ENCODE measurements around the gene SLC7A6OS. TPM values are rescaled to one million over a fixed set of nuclear protein-coding genes. Genes with fewer than 3 reads are reported as not detected.
A peak's percentile ranks its signal among the peaks of the same experiment; 100 is the strongest.

SLC7A6OS gene
- total and polyA plus RNA-seq, 5 experiments from 2014 or later, result 18.8 to 52.0 (median 27.5) TPM

DNA sequence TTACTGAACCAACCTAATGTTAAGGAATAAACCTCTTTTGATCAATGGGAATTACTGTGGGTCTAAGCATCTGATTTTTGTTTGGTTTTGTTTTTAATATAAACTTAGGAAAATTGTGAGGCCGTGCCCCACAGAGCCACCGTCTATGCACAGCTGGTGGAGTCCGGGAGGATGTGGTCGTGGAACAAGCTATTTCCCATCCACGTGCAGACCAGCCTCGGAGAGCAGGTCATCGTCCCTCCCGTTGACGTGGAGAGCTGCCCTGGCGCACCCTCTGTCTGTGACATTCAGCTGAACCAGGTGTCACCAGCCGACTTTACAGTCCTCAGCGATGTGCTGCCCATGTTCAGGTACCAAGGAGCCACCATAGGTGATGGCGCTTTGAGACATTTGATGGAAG is 28.5 kb upstream of the SLC7A6OS start:
- POLR2A ChIA-PET, result interaction anchor here (0.6 kb wide), 1 partner anchor 30 kb away, joined by 4 read pairs; no protein-coding TSS in a partner anchor
- Mint-ChIP-seq H3K27ac (no peak overlapping the region), H3K27me3 (no peaks in the 10 kb centered on the region), H3K4me1 (peaks cover 0 to 8% (median 0%) of the 10 kb centered on the region in 4 donors), H3K4me3 (no peak overlapping the region), H3K9me3 (no peaks in the 10 kb centered on the region), H3K36me3 (peaks cover 5 to 94% (median 44%) of the 10 kb centered on the region in 3 donors)
- DNase-seq, result no peak
- ATAC-seq, result no peak

GRCh38 chr16:68338326-68339119 is 27.8 kb upstream of the SLC7A6OS start:
- no peaks in the 10 kb centered on the region for H3K9me3 Mint-ChIP-seq
- ATAC-seq, result no peak
- H3K27me3 Mint-ChIP-seq, result no peaks in the 10 kb centered on the region
- peak overlapping the region in 2 of 10 donors; percentile 58 to 86 for H3K27ac Mint-ChIP-seq
- H3K4me1 Mint-ChIP-seq, result peaks cover 0 to 8% (median 0%) of the 10 kb centered on the region in 4 donors
- POLR2A ChIA-PET, result no interaction called here
- peaks cover 5 to 94% (median 48%) of the 10 kb centered on the region in 3 donors for H3K36me3 Mint-ChIP-seq
- no peak overlapping the region for H3K4me3 Mint-ChIP-seq
- DNase-seq, result no peak

DNA sequence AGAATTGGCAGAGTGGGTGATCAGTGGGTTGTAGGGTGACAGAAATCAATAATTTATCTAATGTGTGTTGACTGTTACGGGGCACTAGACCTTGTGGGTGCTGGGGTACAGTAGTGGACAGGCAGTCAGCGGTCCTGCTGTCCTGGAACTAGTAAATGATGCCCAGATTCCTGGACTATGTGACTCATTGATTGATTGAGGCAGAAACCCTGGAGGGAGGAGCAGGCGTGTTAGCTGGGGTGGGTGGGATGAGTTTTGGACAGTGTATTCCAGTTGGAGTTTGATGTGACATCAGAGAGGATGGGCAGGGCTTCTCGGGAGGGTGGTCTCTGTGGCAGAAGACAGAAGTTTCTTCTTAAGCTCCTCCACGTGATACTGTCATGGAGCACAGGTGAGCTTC is 24.4 kb upstream of the SLC7A6OS start:
- Mint-ChIP-seq H3K36me3 (peaks cover 3 to 85% (median 37%) of the 10 kb centered on the region in 3 donors), H3K9me3 (no peaks in the 10 kb centered on the region), H3K27ac (peak overlapping the region in 2 of 10 donors; percentile 32 to 66), H3K4me3 (no peak overlapping the region), H3K27me3 (no peaks in the 10 kb centered on the region), H3K4me1 (peaks cover 8 to 13% (median 11%) of the 10 kb centered on the region in 4 donors)
- ATAC-seq (no peak), DNase-seq (no peak)
- POLR2A ChIA-PET, result interaction anchor here (0.6 to 0.9 kb wide), 3 partner anchors 73 to 396 kb away, joined by 3 read pairs; no protein-coding TSS in a partner anchor

- no peak for DNase-seq
- H3K4me1 Mint-ChIP-seq, result peaks cover 12 to 21% (median 15%) of the 10 kb centered on the region in 4 donors
- H3K27me3 Mint-ChIP-seq, result no peaks in the 10 kb centered on the region
- H3K27ac Mint-ChIP-seq, result peak overlapping the region in 2 of 10 donors; percentile 53 to 77
- peak overlapping the region in 1 of 10 donors; percentile 40 for H3K4me3 Mint-ChIP-seq
- no peak for ATAC-seq
- no peaks in the 10 kb centered on the region for H3K9me3 Mint-ChIP-seq
- H3K36me3 Mint-ChIP-seq, result peaks cover 3 to 74% (median 18%) of the 10 kb centered on the region in 3 donors
- POLR2A ChIA-PET, result no interaction called here
These were observed 21.8 kb upstream of the SLC7A6OS start for GRCh38 chr16:68332411-68333121.

DNA sequence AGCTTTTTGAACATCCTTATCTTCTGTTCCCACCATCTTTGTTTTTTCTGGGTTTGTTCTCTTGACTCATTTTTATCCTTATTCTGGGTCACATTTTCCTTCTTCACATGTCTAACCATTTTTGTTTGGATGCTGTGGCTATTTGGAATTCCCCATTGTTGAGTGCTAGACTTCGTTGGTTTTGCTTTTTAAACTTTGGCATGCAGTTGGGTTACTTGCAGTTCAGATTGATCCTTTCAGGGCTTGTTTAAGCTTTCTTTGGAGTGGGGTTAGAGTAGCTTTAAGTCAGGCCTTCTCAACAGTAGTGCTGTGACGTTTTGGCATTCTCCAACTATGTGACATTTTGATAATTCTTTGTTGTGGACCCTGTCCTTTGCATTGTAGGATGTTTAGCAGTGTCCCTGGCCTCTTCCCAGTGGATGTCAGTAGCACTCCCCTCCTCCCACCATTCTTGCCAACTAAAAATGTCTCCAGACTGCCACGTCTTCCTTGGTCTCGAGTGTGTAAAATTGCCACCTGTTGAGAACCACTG is 21.2 kb upstream of the SLC7A6OS start:
- peaks cover 12 to 21% (median 15%) of the 10 kb centered on the region in 4 donors for H3K4me1 Mint-ChIP-seq
- POLR2A ChIA-PET, result no interaction called here
- DNase-seq, result no peak
- peaks cover 3 to 72% (median 12%) of the 10 kb centered on the region in 3 donors for H3K36me3 Mint-ChIP-seq
- H3K27me3 Mint-ChIP-seq, result no peaks in the 10 kb centered on the region
- no peaks in the 10 kb centered on the region for H3K9me3 Mint-ChIP-seq
- no peak for ATAC-seq
- no peak overlapping the region for H3K4me3 Mint-ChIP-seq
- H3K27ac Mint-ChIP-seq, result peak overlapping the region in 2 of 10 donors; percentile 53 to 77

DNA sequence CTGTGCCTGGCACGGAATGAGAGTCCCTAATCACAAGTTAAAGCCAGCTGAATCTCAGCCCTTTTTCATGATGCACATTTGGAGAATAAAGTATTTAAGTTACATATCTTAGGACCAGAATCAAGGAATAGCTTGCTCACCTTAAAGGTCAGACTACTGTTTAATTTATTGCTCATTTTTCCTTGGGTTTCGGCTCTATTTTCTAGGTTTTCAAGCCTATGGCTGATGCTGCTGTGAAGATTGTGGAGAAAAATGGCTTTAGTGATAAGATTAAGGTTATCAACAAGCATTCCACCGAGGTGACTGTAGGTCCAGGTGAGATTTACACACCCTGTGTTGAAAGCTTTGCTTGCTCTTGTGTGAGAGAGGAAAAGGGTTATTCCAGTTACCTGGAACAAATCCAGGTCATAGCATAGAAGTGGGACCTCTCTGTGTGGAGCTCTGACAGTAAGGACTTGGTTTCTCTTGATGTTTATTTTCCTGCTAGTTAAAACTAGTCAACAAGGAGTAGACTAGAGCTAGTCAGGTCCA is 18.2 kb upstream of the SLC7A6OS start:
- Mint-ChIP-seq H3K4me1 (peaks cover 12 to 21% (median 15%) of the 10 kb centered on the region in 4 donors), H3K36me3 (peaks cover under 1 to 71% (median 3%) of the 10 kb centered on the region in 3 donors), H3K4me3 (no peak overlapping the region), H3K9me3 (no peaks in the 10 kb centered on the region), H3K27me3 (no peaks in the 10 kb centered on the region), H3K27ac (peak overlapping the region in 3 of 10 donors; percentile 31 to 60 (median 52))
- DNase-seq (no peak), ATAC-seq (no peak)
- POLR2A ChIA-PET, result interaction anchor here (1.0 to 4.8 kb wide), 5 partner anchors 18 to 90 kb away, joined by 4 to 40 read pairs (median 5); partner anchors contain the start of genes PRMT7, SLC7A6 and SLC7A6OS

GRCh38 chr16:68328151-68328859 is 17.6 kb upstream of the SLC7A6OS start:
- Mint-ChIP-seq H3K9me3 (no peaks in the 10 kb centered on the region), H3K4me3 (no peak overlapping the region), H3K4me1 (peaks cover 12 to 21% (median 15%) of the 10 kb centered on the region in 4 donors), H3K27me3 (no peaks in the 10 kb centered on the region), H3K27ac (peak overlapping the region in 3 of 10 donors; percentile 31 to 67 (median 52)), H3K36me3 (peaks cover 0 to 73% (median 3%) of the 10 kb centered on the region in 3 donors)
- peak; percentile 99 for ATAC-seq
- POLR2A ChIA-PET, result interaction anchor here (0.6 to 4.8 kb wide), 6 partner anchors 17 to 809 kb away, joined by 3 to 40 read pairs (median 5); partner anchors contain the start of genes PRMT7, SLC7A6 and SLC7A6OS
- peak; percentile 60 to 88 (median 78) for DNase-seq

- Mint-ChIP-seq H3K27me3 (no peaks in the 10 kb centered on the region), H3K36me3 (peaks cover 0 to 74% (median 0%) of the 10 kb centered on the region in 3 donors), H3K4me1 (peaks cover 5 to 15% (median 10%) of the 10 kb centered on the region in 4 donors), H3K27ac (peak overlapping the region in 1 of 10 donors; percentile 77), H3K4me3 (no peak overlapping the region), H3K9me3 (no peaks in the 10 kb centered on the region)
- ATAC-seq, result no peak
- DNase-seq, result no peak
- POLR2A ChIA-PET, result interaction anchor here (0.6 to 1.7 kb wide), 2 partner anchors 63 to 81 kb away, joined by 3 to 4 read pairs; no protein-coding TSS in a partner anchor
These were observed 14.1 kb upstream of the SLC7A6OS start for GRCh38 chr16:68324780-68325357.

GRCh38 chr16:68324336-68324735 is 13.6 kb upstream of the SLC7A6OS start:
- ATAC-seq, result no peak
- H3K27me3 Mint-ChIP-seq, result no peaks in the 10 kb centered on the region
- POLR2A ChIA-PET, result interaction anchor here (0.6 to 3.1 kb wide), 5 partner anchors 39 to 85 kb away, joined by 3 to 8 read pairs (median 4); partner anchors contain the start of gene SLC7A6
- DNase-seq, result no peak
- H3K27ac Mint-ChIP-seq, result peak overlapping the region in 1 of 10 donors; percentile 27
- peaks cover 5 to 17% (median 12%) of the 10 kb centered on the region in 4 donors for H3K4me1 Mint-ChIP-seq
- H3K36me3 Mint-ChIP-seq, result peaks cover 0 to 79% (median 0%) of the 10 kb centered on the region in 3 donors
- no peak overlapping the region for H3K4me3 Mint-ChIP-seq
- H3K9me3 Mint-ChIP-seq, result no peaks in the 10 kb centered on the region

- no peaks in the 10 kb centered on the region for H3K27me3 Mint-ChIP-seq
- H3K9me3 Mint-ChIP-seq, result no peaks in the 10 kb centered on the region
- no peak for DNase-seq
- H3K4me1 Mint-ChIP-seq, result peaks cover 20 to 35% (median 24%) of the 10 kb centered on the region in 4 donors
- POLR2A ChIA-PET, result interaction anchor here (0.6 to 3.0 kb wide), 3 partner anchors 8 to 1966 kb away, joined by 3 to 6 read pairs (median 3); partner anchors contain the start of genes PLA2G15, PRMT7 and SLC7A6OS
- ATAC-seq, result no peak
- H3K4me3 Mint-ChIP-seq, result no peak overlapping the region
- H3K27ac Mint-ChIP-seq, result peak overlapping the region in 7 of 10 donors; percentile 10 to 75 (median 54)
- H3K36me3 Mint-ChIP-seq, result peaks cover 0 to 86% (median 6%) of the 10 kb centered on the region in 3 donors
These were observed 8.6 kb upstream of the SLC7A6OS start for GRCh38 chr16:68319185-68319908.

DNA sequence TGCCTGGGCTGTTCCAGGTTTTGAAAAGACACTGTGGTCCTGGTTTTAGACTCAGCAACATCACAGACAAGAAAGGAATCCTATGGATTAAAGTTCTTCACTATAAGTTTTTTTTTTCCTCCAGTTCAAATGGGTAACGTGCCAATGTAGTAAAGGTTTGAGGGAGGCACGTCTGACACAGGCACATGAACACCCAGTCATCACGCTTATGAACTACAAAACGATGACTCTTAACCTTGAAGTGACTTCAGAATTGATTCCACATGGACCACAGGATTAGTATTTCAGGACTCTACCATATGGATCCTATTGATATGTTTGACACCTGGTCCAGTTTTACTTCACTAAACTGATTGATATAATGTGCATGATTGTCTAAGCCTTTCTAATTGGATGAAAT is 2.4 kb upstream of the SLC7A6OS start:
- Mint-ChIP-seq H3K27ac (peak overlapping the region in 4 of 10 donors; percentile 16 to 73 (median 54)), H3K27me3 (no peaks in the 10 kb centered on the region), H3K4me3 (peak overlapping the region in 8 of 10 donors; percentile 20 to 61 (median 26)), H3K9me3 (no peaks in the 10 kb centered on the region), H3K36me3 (peaks cover 0 to 59% (median 2%) of the 10 kb centered on the region in 3 donors), H3K4me1 (peaks cover 28 to 62% (median 56%) of the 10 kb centered on the region in 4 donors)
- no peak for DNase-seq
- no peak for ATAC-seq
- POLR2A ChIA-PET, result no interaction called here
